GM21529 (cell line): ENCODE results near the gene SPAG17.

Experiments used
- ATAC-seq: cut with Tn5 transposase; IDR thresholded peaks from one replicate; pipeline ENCODE4 v1.9.1; 2021; ENCODE audit not compliant: unreplicated experiment

Gene SPAG17

GRCh38 chr1:118122234-118123004, 62.6 kb downstream of the SPAG17 start:
- no peak for ATAC-seq

GRCh38 chr1:118118873-118119463, 66.1 kb downstream of the SPAG17 start:
- no peak for ATAC-seq

GRCh38 chr1:118118469-118118868, 66.6 kb downstream of the SPAG17 start:
- no peak for ATAC-seq

DNA sequence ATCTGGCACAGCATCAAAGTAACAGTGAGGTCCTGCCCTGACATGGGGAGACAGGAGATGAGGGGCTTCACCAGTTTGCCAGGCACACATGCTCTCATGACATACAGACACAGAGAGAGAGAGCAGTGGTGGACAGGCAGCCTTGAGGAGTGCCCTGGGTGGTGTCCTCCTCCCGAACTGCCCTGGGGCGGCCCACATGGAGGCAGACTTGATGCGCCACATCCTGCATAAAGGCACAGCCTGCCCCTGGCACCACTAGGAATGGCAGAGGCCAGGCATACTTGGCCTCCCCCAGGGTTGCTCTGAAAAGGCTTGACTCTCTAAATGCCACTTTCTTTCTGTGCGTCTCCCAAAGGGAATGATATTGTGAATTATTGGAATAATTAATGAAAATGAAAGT, 67.5 kb downstream of the SPAG17 start:
- no peak for ATAC-seq

DNA sequence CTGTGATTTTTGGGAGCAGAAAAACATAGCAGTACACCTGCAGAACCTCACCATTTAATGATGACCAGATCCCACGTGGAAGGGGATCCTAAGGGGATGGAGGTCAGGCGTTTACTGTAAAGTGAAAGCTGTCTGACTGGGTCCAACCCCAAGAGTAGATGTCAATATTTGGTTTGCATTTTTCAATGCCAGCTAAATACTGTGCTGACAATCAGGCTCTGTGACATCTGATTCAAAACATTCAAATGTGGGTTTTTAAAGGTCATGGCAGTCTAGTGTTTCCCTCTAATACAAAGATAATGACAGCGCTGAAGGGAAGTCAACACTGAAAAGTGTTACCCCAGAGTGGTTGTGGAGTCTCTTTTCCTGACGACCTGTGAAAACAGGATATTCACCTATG, 68.1 kb downstream of the SPAG17 start:
- no peak for ATAC-seq

- no peak for ATAC-seq
Measured at GRCh38 chr1:118116401-118116800, 68.6 kb downstream of the SPAG17 start.

GRCh38 chr1:118115567-118116295, 69.3 kb downstream of the SPAG17 start:
- ATAC-seq = no peak

DNA sequence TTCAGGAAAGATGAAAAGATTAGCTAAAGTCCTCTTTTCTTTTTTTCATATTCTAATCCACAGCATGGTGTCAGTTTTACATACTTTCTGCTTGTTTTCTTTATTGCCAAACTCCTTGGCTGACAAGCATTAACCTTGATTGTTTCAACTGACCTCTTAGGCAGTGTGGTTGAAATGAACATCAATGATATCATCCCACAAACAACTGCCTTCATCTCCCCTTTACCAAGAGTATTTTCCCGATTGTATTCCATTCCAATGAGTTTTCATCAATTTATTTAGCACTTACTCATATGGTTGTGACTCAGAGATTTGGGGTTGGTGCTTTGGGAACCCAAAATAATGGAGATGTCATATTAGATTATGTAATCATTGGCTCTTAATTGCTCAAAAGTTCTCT, 71.8 kb downstream of the SPAG17 start:
- no peak for ATAC-seq

- no peak for ATAC-seq
Measured at GRCh38 chr1:118110580-118110979, 74.4 kb downstream of the SPAG17 start.

DNA sequence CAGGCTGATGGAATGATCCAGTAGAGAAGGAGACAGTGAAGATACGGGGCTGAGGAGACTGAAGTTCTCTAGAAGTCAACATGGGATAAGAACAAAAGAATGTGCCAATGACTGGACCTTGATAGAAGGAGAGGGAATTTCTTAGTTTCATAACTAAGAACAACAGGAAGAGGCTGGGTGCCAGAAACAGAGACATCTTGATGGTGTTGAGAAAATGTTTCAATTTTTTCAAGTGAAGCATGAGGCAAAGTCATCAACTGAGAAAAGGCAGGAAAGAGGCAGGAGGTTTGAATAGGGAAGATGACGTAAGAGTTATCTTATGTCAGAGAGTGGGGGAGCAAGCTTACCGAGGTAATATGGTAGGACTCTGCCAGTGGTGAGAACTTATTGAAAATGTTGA, 80.1 kb downstream of the SPAG17 start:
- ATAC-seq = no peak

GRCh38 chr1:118102445-118102844, 82.6 kb downstream of the SPAG17 start:
- ATAC-seq = no peak

DNA sequence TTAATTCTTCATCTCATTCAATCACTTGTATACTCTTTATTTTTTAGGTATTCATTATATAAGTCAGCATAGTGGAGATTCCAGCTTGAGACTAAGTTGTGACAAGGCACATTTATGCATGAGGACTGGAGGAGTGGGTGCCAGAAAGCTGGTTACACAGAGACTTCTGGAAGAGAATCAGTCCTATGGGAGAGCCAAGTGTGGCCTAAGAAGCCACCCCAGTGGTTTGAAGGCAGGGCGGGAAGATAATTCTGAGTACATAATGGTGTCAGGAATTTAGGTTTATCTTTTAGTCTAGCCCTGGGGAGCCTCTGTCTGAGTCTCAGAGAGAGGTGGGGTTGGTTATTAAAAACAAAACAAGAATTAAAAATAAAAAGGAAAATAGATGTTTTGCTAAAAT, 83.0 kb downstream of the SPAG17 start:
- ATAC-seq = no peak

GRCh38 chr1:118101515-118101844, 83.5 kb downstream of the SPAG17 start:
- no peak for ATAC-seq

- no peak for ATAC-seq
Measured at GRCh38 chr1:118100686-118101514, 84.1 kb downstream of the SPAG17 start.

DNA sequence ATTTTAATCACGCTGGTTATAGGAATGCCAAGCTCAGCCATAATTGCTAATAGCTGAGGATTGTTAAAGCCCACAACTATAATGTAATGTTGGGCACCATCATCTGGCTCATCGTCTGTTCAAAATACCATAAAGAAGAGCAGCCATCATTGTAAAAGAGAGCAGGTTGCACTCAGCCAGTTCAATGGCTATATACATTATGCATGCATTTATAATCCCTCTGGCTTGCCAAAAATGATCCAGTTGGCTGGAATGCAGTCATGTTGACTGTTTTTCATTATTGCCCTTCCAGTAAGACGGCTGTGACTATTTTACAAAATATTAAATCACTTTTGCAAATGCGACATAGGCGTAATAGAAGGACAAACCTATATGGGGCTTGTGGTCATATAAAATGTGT, 85.3 kb downstream of the SPAG17 start:
- ATAC-seq = no peak

- ATAC-seq = no peak
Measured at GRCh38 chr1:118097622-118098348, 87.2 kb downstream of the SPAG17 start.

DNA sequence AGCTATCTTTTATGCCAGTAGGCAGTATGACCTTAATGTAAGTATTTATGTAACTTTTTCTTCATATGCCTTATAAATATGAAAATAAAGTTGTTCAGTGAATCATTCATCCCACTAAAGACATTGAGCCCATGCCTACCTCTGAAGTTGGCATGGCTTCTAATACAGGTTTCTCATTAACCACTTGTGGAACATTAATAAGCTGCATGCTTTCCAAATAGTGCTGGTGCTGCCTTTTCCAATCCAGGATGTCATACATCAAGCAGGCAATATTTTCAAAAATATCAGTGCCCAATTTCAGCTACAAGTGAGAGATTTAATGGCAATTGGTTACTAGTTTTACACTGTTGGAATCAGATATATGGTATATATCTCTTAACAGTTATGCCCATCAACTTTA, 92.0 kb downstream of the SPAG17 start:
- no peak for ATAC-seq

DNA sequence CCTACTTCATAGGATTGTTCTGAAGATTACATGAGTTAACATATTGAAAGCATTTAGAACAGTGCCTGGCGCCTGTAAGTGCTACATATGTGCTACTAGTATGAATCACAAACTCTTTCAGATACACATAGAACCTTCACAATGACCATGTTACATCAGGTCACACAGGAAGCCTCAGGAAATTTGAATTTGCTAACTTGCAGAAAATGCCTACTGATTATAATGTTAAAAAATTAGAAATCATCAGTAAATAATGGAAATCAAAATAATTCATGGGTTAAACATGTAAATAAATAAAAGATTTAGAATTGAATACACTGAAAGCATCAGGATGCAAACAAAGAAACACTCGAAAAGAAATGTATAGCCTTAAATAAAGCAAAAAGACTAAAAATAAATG, 94.9 kb downstream of the SPAG17 start:
- no peak for ATAC-seq

DNA sequence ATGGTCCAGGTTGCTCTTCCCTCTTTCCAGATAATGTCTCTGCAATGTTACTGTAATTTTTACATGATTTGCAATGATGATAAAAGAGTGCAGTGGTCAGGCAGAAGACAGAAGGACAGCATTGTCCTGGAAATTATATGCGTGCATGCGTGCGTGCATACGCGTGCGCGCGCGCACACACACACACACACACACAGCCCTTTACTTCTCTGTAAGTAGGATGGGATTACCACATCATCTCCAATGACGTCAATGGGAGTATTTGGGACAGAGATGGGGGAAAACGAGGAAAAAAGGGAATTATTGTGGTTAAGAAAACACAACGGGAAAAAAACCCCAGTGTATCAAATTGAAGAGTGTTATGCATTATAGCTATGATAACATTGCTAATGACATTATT, 99.7 kb downstream of the SPAG17 start:
- ATAC-seq = no peak

GRCh38 chr1:118084400-118084799, 100.6 kb downstream of the SPAG17 start:
- no peak for ATAC-seq

DNA sequence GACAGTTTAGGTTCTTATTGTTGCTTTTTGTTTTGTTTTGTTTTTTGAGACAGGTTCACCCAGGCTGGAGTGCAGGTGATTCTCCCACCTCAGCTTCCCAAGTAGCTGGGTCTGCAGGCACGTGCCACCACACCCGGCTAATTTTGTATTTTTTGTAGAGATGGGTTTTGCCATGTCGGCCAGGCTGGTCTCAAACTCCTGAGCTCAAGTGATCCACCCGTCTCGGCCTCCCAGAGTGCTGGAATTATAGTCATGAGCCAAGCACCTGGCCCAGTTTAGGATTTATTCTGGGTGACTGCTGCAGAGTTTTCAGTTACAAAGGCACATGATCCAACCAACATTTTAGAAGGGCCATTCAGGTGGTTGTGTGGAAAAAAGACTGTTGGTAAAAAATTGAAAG, 102.0 kb downstream of the SPAG17 start:
- no peak for ATAC-seq
